T1000 (cell line): ENCODE data around the gene ITGA8.
"Not testable (repeated sequence)": the region's sequence is repeated elsewhere in the genome, so short reads cannot be mapped to it uniquely, and the experiment has no call there.

Experiments
- DNase-seq: peaks from one replicate; lab custom pipeline; 2025; ENCODE audit warnings: mixed read lengths; lab: John Stamatoyannopoulos, UW

The ITGA8 gene

GRCh38 chr10:15609246-15609645 lies 110.5 kb downstream of the ITGA8 start:
- DNase-seq: no peak

- no peak for DNase-seq
These were observed 113.3 kb downstream of the ITGA8 start for GRCh38 chr10:15606377-15606776.

GRCh38 chr10:15605740-15606369 lies 113.9 kb downstream of the ITGA8 start:
- DNase-seq: no peak

- no peak for DNase-seq
These were observed 116.2 kb downstream of the ITGA8 start for GRCh38 chr10:15603446-15604011.

GRCh38 chr10:15601819-15602218 lies 117.9 kb downstream of the ITGA8 start:
- no peak for DNase-seq

- no peak for DNase-seq
These were observed 124.5 kb downstream of the ITGA8 start for GRCh38 chr10:15595260-15595659.

GRCh38 chr10:15591937-15592336 lies 127.8 kb downstream of the ITGA8 start:
- no peak for DNase-seq

GRCh38 chr10:15591431-15591830 lies 128.3 kb downstream of the ITGA8 start:
- DNase-seq: no peak

- DNase-seq: no peak
These were observed 130.8 kb downstream of the ITGA8 start for GRCh38 chr10:15588635-15589508.

- DNase-seq: no peak
These were observed 131.6 kb downstream of the ITGA8 start for GRCh38 chr10:15588151-15588550.

GRCh38 chr10:15587271-15587670 lies 132.5 kb downstream of the ITGA8 start:
- no peak for DNase-seq

GRCh38 chr10:15585303-15585715 lies 134.4 kb downstream of the ITGA8 start:
- no peak for DNase-seq

- not testable (repeated sequence) for DNase-seq
These were observed 136.8 kb downstream of the ITGA8 start for GRCh38 chr10:15582972-15583371.

- DNase-seq: no peak
These were observed 140.1 kb downstream of the ITGA8 start for GRCh38 chr10:15579605-15580004.

- DNase-seq: no peak
These were observed 147.1 kb downstream of the ITGA8 start for GRCh38 chr10:15572531-15573045.

- DNase-seq: no peak
These were observed 148.1 kb downstream of the ITGA8 start for GRCh38 chr10:15571575-15571974.

GRCh38 chr10:15570738-15571339 lies 148.9 kb downstream of the ITGA8 start:
- DNase-seq: no peak

- DNase-seq: no peak
These were observed 151.8 kb downstream of the ITGA8 start for GRCh38 chr10:15567952-15568351.

GRCh38 chr10:15563246-15563645 lies 156.5 kb downstream of the ITGA8 start:
- no peak for DNase-seq

GRCh38 chr10:15562578-15562977 lies 157.1 kb downstream of the ITGA8 start:
- DNase-seq: no peak

GRCh38 chr10:15562116-15562515 lies 157.6 kb downstream of the ITGA8 start:
- DNase-seq: no peak

- no peak for DNase-seq
These were observed 161.6 kb downstream of the ITGA8 start for GRCh38 chr10:15558136-15558535.
